Measurements from ENCODE around the gene BBS7.

BBS7 gene

DNA sequence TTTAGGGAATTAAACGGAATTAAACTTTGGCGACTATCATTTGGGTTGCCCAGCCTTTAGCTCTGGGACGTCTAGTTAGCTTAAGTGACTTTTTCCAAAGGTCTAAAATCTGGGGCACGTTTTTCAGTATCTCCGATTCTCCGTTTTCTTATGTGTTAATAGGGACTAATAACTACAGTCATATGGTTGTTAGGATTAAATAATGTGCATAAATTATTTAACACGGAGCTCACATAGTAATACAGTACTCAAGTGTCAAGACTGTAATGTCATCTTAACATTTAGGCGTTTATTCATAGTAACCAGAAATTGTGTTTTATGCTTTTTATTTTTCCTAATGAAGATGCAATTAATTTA is 46.1 kb downstream of the BBS7 start:
- no peak for DNase-seq

DNA sequence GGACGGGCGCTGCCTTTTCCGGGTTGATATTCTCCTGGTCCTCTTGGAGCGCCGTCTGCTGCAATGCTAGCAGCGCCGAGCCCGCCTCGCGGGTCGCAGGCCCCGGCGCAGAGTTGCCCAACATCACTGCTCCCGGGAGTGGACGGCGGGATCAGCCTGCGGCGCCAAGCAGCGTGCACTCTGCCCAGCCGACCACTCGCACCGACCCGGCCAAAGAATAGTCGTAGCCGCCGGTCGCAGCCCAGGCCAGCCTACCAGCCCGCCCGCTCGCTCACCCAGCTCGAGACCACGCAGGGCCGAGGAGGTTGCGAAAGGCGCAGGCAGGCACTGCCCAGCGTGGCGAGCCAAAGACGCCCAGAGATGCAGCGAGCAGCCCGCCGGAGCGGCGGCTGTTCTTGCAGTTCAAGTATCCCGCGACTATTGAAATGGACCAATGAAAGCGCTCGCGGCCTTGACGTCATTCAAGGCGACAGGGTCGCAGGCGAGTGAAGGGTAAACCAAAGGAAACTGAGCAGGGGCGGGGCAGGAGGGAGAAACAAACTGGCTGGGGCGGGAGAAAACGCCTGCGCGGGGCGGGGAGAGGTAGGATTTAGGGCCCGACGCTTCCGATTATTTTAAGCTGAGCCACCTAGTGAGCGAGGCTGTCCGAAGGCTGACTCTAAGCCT is 46.6 kb downstream of the BBS7 start, which contains the start of gene CCNA2:
TSS of gene CCNA2 (minus strand) at position 379 of the 666 bp plus-strand sequence. CDS start at position 124, 255 bp downstream.
- peak; percentile 99 for DNase-seq

DNA sequence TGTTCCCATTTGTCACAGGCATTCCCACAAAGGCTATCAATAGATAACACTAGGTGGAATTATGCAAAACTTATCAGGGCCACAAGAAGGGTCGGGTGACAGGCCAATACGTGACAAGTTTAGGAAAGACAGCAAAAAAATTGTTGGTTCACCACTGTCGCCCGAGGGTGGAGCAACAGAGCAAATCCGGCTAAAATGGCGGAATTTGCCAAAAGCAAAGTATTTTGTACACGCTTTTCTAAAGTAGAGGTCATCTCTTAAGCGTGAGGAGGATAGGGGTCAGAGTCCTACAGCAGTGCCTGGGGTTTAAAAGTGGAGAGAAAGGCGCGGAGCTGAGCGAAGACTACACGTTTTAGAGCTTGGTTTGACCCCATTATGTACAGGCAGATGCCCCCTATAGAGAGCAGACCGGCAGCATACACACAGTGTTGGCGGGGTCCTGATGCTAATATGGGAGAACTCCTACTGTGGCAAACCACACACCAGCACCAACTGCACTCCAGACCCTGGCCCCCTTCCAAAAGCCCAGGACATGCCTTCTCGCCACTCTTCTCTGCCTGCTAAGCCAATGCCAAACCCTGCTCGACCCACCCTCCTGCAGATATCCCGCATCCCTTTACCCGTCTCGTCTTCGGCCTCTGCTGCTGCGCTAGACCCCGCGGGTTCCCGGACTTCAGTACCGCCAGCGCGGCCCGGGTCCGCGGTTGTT is 47.3 kb downstream of the BBS7 start:
- DNase-seq, result peak; percentile 90

DNA sequence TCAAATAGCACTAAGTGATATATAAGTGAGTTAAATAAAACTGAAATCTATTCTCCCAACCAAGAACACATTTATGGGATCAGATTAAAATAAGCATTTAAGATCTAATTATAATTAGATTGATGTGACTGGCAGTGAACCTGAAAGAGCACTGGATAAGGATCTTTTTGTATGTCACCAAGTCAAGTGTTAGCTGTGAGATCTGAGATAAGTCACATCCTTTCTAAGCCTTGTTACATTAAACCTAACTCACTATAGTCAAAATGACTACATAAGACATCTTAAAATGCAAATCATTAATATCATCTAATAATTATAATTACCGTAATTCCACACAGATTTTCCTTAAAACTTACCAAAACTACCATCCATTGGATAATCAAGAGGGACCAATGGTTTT is 48.2 kb downstream of the BBS7 start:
- no peak for DNase-seq

DNA sequence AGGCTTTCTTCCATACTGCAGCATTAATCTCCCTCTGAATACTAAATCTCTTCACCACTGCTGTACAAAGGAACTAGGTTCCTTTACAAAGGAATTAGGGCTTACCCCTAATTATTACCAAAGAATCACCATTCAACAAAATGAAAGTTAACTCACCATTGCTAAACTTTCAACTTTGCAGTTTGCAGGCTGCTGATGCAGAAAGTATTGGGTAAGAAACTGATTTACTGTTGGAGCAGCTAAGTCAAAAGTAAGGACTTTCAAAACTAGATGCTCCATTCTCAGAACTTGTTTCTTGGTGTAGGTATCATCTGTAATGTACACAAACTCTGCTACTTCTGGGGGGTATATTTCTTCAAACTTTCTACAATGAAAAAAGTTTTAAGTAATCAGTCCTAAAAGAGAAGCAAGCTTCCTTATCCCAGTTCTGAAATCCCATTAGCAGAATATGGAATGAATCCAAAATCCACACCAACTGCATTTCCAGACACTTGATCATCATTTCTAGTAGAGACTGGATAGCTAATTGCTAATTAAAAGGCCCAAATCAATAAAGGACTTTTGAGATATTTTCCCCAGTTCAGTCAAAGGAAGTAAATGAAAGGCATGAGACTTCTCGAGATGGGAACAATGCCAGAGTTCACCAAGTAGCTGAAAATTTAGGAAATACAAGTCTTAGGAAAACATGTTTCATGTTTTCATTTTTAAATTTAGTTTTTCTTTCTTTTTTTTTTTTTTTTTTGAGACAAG is 50.9 kb downstream of the BBS7 start:
- no peak for DNase-seq

DNA sequence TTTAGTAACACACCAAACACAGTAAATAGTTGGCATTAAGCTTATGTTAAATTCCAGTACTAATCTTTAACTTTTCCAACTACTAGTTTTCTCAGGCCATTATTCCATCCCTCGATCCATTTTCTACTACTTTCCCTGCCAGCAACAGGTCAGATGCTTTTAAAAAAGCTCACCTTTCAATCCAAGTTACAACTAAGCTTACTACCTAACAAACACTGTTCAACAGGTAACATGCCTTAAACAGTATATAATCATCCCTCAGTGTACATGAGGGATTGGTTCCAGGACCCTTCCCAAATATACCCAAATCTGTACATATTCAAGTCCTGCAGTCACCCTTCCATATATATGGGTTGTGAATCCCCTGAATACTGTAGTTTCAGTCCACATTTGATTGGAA is 52.1 kb downstream of the BBS7 start:
- no peak for DNase-seq

DNA sequence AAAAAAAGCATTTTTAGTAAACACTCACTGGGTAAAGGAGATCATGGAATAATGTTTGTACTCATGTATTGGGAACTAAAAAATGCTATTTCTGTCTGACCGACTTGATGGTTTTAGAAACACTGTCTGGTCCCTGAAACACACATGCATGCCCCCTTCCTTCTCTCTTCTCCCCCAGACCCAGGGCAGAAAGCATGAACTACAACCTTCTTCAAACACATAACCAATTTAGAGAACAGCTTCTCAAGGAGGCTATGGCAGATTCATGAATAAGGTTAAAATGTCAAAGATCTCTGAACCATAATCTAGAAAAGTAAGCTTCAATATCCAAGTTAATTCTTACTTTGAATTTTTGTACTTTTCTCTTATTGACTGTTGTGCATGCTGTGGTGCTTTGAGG is 52.6 kb downstream of the BBS7 start:
- DNase-seq, result no peak

DNA sequence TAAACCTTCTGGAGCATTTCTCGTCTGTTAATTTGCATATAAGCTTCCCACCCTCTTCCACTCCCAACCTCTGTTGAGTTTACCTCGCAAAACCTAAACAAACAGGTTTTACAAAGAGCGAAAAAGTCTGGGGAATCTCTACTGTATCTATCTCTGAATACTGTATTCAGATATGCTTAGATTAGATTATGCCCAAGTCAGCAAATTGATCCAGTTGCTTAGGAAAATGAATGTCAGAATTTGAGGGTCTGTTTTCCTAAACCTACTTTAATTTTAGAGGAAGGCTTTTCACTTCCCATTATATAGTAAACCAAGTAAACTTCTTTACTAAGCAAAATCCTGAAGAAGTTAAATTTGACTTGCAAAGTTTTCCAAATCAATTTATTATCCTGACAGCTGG is 53.3 kb downstream of the BBS7 start:
- DNase-seq, result no peak

DNA sequence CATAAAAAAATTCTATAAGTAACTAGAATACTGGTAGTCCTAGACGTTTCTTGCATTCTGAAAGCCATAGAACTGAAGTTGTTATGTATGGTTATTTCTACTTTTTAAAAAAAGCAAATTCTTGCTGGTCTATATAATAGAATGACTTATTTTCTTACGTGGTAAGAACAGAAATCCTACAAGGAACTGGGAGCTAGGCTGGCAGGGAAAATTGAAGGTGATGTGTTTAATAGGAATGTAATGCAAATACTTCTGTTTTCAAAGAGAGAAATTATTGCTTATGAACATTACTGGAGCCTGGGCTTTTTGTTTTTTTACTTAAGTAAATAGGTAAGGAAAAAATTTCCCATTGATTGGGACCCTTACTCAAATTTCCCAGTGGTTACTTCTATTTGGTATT is 55.5 kb downstream of the BBS7 start:
- DNase-seq, result no peak

DNA sequence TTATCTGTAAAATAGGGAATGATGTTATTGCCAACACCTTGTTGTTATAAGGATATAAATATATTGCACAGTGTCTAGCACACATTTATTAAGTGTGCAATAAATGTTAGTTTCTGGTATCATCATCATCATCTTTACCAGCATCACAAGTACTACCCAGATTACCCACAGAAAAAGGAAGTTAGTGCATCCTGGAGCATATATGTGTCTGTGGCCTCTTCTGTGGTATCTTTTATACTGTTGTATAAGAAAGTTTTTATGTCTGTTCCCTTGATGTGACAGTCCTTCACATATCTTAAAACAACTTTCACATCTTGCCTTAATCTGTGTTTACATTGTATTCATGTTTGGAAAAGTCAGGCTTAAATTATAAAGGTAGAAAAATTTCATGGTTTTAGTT is 59.2 kb downstream of the BBS7 start:
- peak; percentile 31 for DNase-seq

DNA sequence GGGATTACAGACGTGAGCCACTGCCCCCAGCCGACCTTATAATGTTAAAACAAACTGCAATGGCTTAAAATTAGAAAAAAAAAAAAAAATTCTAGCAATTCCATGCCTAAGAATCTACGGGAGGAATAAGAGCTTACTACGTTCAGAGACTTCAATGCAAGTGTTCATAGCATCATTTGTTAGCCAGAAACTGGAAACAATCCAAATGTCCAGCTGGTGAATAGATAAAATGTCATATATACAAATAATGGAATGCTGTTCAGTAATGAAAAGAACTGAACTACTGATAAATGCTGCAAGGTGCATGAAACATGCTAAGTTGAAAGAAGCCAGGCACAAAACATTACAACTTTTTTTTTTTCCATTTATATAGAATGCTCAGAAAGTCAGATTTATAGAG is 63.9 kb downstream of the BBS7 start:
- no peak for DNase-seq

DNA sequence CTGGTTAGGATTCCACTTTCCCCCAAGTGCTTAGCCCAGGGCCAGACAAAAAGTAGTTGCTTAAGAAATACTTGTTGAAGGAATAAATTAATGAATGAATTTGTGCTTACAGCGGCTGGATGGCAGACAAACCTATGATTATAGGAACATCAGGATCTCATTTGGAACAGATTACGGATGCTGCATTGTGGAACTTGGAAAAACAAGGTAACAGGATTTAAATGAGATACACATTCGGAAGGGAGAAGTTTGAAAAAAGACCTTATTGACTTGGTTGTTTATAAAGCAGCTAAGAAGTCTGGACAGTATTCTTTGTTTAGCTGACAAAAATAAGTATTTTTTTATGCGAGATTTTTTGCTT is 68.6 kb downstream of the BBS7 start:
- DNase-seq, result no peak

DNA sequence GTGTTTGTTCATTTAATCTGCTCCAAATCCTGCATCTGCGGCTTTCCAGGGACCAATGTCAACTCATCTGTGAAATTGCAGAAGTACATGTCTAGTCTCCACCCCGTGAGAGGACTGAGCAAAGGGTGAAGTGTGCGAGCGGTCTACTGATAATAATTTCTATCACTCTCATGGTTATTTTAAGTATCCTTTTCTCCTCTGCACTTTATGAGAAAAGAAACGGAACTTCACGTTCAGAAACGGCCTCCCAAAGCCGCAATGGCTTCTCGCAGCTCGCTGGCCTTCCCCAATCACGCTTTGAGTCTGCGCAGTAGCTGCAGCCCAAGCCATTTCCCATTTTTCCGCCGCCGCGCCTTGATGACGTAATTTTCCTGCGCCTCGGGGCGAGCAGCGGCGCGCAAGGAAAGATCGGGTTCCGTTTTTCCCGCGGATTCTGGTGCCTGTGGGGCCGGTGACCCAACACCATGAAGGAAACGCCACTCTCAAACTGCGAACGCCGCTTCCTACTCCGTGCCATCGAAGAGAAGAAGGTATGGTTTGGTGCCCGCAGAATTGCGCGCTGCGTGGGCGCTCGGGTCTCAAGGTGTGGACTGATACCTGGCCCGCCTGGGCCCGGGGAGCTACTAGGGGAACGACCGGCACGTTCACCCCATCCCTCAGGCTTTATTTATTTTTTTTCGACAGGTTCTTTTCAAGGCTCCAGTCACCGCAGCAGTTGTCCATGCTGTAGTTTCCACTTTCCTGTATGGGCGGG is 69.1 kb downstream of the BBS7 start, which contains the start of gene EXOSC9:
TSS of gene EXOSC9 (plus strand) at position 363 of the 754 bp plus-strand sequence. CDS start at position 465, 102 bp downstream.
- DNase-seq, result peak; percentile 97

DNA sequence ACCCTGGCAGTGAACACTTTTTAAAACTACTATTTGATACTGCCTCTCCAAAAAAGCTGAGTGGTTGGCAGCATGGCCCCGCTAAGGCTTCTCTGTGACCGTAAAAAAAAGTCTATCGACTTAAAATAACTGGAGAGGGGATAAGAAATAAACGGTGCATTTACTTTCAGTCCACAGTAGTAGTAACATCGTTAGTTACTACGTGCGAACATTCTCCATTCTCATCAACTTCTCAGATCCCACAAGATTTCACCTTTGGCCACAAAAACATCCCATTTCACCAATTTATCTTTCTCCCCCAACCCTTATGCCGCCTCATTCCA is 69.7 kb downstream of the BBS7 start:
- no peak for DNase-seq

DNA sequence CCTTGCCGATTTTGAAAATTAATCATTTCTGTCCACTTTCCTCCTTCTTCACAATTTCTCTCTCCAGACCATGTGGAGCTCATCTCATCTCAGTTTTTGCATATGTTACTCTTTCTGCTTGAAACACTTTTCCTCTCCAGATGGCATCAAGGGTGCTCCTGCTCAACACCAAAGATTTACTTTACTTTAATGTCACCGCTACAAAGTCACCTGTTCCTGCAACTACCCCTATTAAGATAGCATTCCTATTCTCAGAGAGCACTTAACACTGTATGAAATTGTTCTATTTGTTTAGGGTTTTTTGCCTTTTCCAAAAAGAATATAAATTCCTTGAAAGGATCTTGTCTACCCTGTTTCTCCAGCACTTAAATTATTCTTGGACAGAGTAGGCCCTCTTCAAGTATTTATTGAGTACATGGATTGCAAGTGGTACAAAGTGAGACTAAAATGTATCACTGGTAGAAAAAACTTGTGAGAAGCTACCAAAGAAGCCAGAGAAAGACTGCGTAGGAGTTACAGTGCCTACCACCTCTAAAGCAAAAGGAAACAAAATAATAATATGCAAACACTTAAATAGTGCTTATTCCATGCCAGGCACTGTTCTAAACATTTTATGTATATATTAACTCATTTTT is 70.3 kb downstream of the BBS7 start:
- no peak for DNase-seq

DNA sequence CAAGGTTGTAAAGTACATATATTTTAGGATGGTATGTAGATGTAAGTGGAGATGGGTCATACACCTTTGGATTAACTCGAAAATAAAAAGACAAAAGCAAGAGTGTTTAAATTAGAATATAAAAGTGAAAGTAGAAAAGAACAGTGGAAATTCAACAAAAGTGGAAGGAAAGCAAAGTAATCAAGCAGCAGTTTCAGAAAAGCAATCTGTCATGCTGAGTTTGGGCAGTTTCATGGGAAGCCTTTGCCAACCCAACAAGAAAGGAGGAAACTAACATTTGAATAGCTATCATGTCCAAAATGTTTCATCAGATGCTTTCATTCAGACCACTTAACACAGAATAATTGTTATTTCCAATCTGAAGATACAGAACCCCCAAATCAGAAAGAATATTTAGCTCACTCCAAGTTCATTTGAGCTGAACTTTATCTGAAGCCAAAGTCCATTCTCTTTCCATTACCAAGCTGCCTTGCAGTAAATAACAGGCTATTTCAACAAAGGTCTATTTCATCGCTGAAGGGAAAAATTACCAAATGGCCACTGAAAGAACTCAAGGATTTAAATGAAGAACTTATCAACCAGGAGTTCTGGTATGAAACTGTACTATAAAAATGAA is 71.0 kb downstream of the BBS7 start:
- no peak for DNase-seq

DNA sequence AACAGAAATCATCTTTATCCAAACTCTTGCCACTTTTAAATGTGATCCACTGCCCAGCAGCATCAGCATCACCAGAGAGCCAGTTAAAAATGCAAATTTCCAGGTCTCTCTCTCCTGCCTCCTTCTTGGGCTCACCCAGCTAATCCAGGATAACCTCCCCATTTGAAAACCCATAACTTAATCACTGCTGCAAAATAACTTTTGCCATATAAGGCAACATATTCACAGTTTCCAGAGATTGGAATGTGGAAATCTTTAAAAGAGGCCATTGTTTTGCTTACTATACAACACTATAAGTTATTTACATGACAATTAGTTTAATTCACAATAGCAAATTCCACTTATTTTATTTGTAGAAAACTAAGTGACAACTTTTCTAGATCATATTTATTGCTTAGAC is 74.0 kb downstream of the BBS7 start:
- DNase-seq, result no peak

DNA sequence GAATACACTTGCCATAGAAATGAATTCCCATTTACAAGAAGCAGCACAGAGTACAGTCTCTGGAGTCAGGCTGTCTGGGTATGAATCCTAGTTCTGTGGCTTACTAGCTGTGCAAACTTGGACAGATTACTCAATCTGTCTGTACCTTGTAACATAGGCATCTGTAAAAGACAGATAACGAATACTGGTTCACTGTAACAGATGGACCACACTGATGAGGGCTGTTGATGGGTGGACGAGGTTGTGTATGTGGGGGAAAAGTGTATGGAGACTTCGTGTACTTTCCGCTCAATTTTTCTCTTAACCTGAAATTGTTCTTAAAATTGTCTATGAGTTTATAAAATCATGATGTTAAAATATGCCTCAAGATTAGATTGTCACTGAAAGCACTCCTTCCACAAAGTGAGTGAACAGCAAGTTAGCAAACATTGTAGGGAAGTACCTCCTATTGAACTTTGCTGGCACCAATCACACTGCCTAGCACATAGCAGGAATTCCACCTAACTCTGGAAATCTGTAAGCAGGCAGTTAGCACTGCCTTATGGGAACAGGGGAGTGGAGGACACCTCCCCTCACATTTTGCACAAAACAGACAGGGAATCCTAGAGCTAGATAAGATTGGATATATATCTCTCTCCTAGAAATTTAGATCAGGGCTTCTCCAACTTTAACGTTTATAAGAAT is 75.6 kb downstream of the BBS7 start:
- DNase-seq, result peak; percentile 90

DNA sequence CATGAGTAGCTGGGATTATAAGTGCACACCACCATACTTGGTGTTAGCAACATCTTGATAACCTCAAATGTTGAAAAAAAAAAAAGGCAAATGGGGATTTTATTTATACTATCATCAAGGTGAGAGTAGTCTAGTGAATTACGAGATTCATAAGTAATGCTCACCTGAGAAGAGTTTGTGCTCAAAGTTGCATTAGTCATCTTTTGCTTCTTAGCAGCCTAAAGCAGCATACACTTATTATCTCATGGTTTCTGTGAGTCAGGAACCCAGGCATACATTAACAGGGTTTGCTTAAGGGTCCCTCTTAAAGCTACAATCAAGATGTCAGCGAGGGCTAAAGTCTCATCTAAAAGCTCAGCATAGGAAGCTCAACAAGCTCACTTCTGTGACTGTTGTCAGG is 77.3 kb downstream of the BBS7 start:
- DNase-seq, result no peak

DNA sequence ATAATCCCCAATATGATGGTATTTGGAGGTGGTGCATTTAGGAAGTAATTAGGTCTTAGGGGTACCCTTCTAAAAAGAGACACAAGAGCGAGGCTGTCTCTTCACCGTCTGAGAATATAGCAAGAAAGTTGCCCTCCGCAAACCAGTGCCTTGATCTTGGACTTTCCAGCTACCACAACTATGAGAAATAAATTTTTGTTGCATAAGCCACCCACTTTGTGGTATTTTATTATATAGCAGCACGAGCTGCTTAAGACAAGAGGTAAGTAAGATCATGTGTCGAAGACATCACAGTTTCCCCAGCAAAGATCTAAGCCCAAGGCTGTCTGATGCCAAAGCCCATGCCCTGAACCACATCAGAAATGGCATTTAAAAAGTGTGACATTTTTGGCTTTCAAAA is 78.8 kb downstream of the BBS7 start:
- DNase-seq, result no peak

DNA sequence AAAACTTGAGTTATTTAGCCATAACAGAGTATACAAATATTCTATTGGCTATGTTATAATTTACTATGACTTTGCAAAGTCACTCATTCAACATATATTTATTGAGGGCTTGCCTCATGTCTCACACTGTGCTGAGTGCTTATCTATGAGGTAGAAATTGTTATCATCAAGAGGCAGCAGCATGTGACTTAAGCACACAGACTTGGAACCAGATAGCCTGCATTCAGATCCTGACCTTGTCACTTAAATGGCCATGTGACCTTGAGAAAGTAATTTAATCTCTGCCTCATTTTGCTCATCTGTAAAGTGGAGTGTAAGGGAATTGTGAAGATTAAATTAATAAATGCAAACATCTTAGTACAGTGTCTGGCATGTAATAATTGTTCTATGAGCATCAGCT is 79.3 kb downstream of the BBS7 start:
- peak; percentile 85 for DNase-seq
